Endothelial cell of umbilical vein (primary cell): ENCODE data around the gene CRYGN.

Source experiments
- CTCF ChIP-seq, 2 donors: IDR thresholded peaks; 1 replicate in 1 of 2; 2 replicates in 1 of 2; pipeline ENCODE4 v1.5.1; 2011; ENCODE audit warnings: low read length in 2 of 2, mild to moderate bottlenecking in 2 of 2, moderate library complexity in 2 of 2, control low read depth in 1 of 2, inconsistent platforms in 1 of 2, low read depth in 1 of 2; ENCODE audit not compliant: insufficient read depth in 1 of 2; ENCODE audit errors: extremely low read depth in 1 of 2
- POLR2A ChIP-seq: IDR thresholded peaks from 2 replicates; pipeline ENCODE4 v1.6.1; 2012; ENCODE audit warnings: low read depth, mild to moderate bottlenecking, control low read depth, low read length

GRCh38 chr7:151399305-151399601 is 40.7 kb downstream of the CRYGN start:
- no peak for TF ChIP-seq CTCF (IDR thresholded peaks at IDR 0.05; ENCODE audit: extremely low read depth in 1 of 2, insufficient read depth in 1 of 2, low read depth in 1 of 2, low read length in 2 of 2)
- TF ChIP-seq POLR2A: no peak
